Smooth muscle cell of the brain vasculature (primary cell): ENCODE measurements around the gene SIRT2.

Experiments
- DNase-seq: peaks from one replicate; pipeline ENCODE4 v3.0.0-alpha.2; 2012; ENCODE audit warnings: low read depth, low spot score

The SIRT2 gene

DNA sequence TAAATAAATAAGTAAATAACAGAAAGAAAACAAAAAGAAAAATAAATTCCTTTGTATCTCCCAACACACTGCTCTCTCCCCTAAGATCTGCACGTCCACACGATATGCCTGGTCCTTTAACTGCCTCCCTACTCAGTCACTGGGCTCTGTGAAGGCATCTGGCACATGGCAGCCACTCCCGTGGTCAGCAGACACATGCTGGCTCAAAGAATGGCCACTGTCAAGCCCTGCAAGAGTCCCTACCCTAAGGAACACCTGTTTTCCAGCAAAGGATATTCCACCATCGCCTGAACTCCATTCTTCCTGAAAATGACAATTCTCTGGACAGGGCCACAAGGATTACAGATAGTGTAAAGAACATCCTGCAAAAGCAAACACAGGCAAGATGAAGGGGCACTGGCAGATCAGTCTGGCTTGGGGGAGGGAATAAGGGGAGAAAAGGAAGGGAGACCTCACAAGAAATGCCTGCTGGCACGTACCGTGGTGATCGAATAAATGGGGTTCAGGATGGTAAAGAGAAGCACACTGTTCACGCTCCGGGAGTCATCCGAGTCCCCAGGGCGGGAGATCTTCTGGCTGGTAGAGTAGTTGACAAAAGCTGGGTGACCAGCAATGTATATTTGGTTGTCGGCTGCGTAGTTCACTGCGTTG lies 53.9 kb downstream of the SIRT2 start:
- DNase-seq, result no peak

GRCh38 chr19:38844093-38844686 lies 55.2 kb downstream of the SIRT2 start:
- no peak for DNase-seq

GRCh38 chr19:38843175-38843758 lies 56.2 kb downstream of the SIRT2 start:
- DNase-seq, result no peak

DNA sequence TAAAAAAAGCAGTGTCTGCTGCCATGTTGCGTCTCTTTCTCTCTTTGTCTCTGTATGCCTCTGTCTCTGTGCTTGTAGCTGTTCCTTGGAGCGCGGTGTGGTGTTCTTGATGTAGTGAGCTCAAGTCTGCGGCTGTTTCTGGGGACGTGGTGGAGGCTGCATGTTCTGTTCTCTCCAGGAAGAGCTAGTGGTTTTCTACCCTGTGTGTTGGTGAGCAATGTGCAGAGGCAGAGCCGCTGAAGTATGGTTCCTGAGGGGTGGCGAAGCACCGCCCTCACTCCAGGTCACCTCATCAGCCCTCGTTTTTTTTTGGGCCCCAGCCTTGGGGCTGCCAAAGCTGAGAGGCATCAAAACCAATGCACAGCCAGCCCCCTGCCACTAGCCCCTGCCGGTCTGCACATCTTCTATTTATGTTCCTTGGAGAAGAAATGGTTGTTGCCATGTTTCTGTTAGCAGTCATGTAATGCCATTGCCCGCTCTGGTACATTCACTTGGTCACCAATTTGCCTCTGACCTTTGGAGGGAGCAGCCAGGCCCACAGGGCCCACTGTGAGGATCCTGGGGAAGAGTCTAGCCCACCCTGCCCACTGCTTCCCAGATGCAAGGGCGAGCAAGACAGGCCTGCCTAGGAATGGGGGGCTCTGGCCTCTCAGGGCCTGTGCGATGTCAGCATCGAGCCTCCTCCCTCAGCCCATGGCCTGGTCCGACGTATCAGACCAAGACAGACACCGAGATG lies 56.8 kb downstream of the SIRT2 start:
- DNase-seq, result no peak

DNA sequence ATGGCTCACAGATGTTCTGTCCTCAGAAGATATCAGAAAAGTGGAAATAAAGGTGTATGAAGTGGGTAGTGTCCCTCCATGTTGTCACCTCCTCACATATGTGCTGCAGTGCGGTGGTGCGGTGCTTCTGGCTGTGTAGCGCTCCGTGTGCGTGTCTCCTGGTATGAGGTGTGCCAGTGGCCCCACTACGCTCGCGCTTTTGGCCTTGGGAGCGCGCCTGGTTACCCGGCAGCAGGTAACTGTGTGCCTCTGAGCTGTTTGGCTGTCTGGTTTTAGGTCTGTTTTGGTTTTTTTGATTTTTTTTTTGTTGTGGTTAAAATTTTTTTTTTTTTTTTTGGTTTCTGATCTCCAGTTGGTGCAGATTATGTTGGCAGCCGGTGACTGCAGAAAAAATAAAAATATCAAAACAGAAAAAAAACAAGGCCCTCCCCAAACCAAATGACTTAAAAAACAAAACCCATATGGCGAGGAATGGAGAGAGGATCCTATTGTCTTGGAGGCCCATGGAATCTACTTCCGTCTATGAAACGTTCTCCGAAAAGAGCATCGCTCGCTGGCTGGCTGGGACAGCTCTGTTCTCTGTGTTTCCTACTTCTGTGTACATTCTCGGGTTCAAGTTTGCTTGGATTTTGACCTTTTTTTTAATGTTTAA lies 57.5 kb downstream of the SIRT2 start:
- no peak for DNase-seq

GRCh38 chr19:38841180-38841766 lies 58.1 kb downstream of the SIRT2 start:
- no peak for DNase-seq

GRCh38 chr19:38840583-38840968 lies 58.8 kb downstream of the SIRT2 start:
- no peak for DNase-seq

DNA sequence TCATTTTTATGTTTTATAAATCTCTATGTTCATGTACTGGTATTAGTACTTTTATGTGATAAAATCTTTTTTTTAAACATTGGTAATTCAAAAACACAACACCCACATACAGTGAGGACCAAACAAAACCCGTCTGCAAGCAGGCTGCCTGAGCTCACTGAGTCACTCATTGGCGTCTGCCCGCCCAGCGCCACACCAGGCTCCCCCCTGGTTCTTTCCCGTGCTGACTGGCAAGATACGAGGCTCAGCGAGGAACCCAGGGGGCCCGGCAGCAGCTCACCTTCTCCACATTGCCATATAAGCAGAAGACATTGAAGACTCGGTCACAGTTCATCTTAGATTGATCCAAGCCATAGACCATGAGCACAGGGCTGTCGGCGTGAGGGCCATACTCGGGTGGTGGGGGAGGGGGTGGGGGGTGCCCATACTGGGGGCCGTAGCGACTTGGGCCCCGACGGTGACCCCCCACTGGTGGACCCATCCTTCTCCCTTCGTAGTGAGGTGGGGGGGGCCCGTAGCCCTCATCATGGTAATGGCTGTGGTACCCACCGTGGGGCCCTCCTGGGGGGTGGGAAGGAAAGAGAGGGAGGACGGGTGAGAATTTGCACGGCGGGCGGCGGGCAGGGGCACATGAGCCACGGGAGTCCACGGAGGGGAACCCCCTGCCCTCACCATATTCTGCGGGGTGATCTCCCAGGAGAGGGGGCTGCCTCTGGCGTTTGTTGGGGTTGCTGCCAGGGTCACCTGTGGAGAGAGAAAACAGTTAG lies 59.4 kb downstream of the SIRT2 start:
- DNase-seq, result no peak

- no peak for DNase-seq
Observed at GRCh38 chr19:38838986-38839761, 60.2 kb downstream of the SIRT2 start.

GRCh38 chr19:38838208-38838985 lies 61.0 kb downstream of the SIRT2 start:
- no peak for DNase-seq

DNA sequence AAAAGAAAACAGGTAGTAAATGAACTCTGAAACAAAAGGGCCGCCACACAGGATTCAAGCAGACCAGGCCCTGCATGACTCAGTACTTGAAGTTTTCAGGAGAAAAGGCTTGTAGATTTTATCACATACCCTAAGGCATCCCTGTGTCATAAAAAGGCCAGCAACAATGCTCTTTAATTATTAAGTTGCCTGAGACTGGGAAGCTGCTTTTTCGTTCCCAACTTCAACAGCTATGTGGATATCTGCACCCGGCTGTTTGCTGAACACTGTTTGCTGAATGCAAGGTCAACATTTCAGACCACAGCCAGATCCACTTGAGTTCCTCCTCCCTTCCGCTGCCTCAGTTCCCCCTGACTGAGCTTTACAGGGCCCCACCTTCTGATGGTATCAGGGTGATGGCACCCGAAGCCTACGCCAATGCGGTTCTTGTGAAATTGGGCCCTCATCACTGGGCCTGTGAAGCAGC lies 61.7 kb downstream of the SIRT2 start:
- no peak for DNase-seq

DNA sequence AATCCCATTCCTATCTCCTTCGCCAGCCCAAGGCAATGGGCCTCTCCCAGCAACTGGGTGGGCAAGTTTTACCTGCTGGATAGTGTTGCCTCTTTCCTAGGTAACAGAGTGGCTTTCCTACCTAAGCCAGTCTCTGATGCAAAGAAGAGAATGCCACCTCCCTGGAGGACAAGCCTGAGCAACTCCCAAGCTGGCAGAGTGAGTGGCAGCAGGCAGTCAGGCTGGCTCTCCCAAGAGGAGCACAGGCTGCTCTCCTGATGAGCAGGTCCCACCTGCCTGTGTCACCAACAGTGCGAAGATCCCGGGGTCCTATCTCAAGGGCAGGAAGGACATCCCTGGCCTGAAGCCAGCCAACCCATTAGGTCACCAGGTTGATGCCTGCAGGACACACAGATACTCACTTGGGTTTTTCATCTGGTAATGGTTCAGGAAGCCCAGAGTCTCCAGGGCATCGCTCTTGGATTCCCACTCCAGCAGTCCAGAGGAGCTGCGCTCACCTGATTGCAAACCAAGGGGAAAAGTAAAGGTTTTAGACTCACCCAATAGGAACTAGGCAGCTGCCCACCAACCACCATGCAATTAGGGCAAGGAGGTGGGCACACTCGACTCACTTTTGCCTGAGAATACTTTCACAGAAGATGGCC lies 62.3 kb downstream of the SIRT2 start:
- no peak for DNase-seq

GRCh38 chr19:38836159-38836982 lies 63.0 kb downstream of the SIRT2 start:
- no peak for DNase-seq

- DNase-seq, result no peak
Observed at GRCh38 chr19:38834590-38834989, 64.8 kb downstream of the SIRT2 start.

DNA sequence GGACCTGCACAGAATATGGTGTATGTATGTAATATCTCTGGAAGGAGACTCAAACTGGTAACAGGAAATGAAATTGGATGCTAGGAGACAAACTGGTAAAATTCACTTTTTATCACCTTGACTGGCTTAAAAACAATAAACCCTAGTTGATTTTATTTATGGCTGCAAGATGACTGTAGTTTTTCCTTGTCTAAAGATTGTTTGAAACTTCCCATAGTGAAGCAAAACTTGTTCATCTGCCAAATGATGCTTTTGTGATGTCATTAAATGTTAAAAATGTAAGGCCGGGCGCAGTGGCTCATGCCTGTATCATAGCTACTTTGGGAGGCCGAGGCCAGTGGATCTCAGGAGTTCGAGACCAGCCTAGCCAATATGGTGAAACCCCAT lies 65.3 kb downstream of the SIRT2 start:
- DNase-seq, result no peak

- no peak for DNase-seq
Observed at GRCh38 chr19:38833092-38833425, 66.4 kb downstream of the SIRT2 start.

- peak; percentile 59 for DNase-seq
Observed at GRCh38 chr19:38831142-38831605, 68.2 kb downstream of the SIRT2 start.
